Natural killer cell (primary cell): ENCODE data around the gene CHRD. TPM values are rescaled to one million over a fixed set of nuclear protein-coding genes. Genes with fewer than 3 reads are reported as not detected.

Source experiments
- ATAC-seq, 3 donors: fragments of 150-1000 bp in 2 of 3; fragments of 200-7000 bp in 1 of 3; cut with Tn5 transposase; 1 replicate in 1 of 3; 2 replicates in 2 of 3; pipeline ENCODE4 v1.10.0; 2021; ENCODE audit warnings: mild to moderate bottlenecking in 2 of 3, moderate library complexity in 2 of 3
- DNase-seq, 2 donors: peaks; one replicate each; pipeline versions ENCODE4 v3.0.0 to v3.0.0-alpha.2; 2013 to 2021; ENCODE audit warnings: mixed read lengths in 1 of 2
- H3K27ac ChIP-seq: one replicate; pipeline ENCODE4 v1.5.1; 2013; ENCODE audit warnings: mild to moderate bottlenecking, low read length
- H3K27me3 ChIP-seq: one replicate; pipeline ENCODE4 v1.6.1; 2013; ENCODE audit warnings: low read length; ENCODE audit not compliant: control insufficient read depth, insufficient read depth
- H3K36me3 ChIP-seq: one replicate; pipeline ENCODE4 v1.6.1; 2013; ENCODE audit warnings: low read length; ENCODE audit not compliant: control insufficient read depth, insufficient read depth
- H3K4me1 ChIP-seq: one replicate; pipeline ENCODE4 v1.6.1; 2013; ENCODE audit warnings: low read length; ENCODE audit not compliant: control insufficient read depth, insufficient read depth
- H3K4me3 ChIP-seq: one replicate; pipeline ENCODE4 v1.5.1; 2013; ENCODE audit warnings: low read length
- H3K9me3 ChIP-seq: one replicate; pipeline ENCODE4 v1.6.1; 2013; ENCODE audit warnings: low read length; ENCODE audit not compliant: control insufficient read depth, insufficient read depth
- H3K27ac Mint-ChIP-seq, 2 donors: one replicate each; pipeline ENCODE4 v1.8.0; 2022; ENCODE audit warnings: mild to moderate bottlenecking in 2 of 2, mixed read lengths in 2 of 2, moderate library complexity in 1 of 2
- H3K27me3 Mint-ChIP-seq, 2 donors: one replicate each; pipeline ENCODE4 v1.8.0; 2022; ENCODE audit warnings: low read depth in 2 of 2, mixed read lengths in 2 of 2
- H3K36me3 Mint-ChIP-seq: one replicate; pipeline ENCODE4 v1.8.0; 2022; ENCODE audit warnings: mixed read lengths
- H3K4me1 Mint-ChIP-seq, 2 donors: one replicate each; pipeline ENCODE4 v1.8.0; 2022; ENCODE audit warnings: mixed read lengths in 2 of 2
- H3K4me3 Mint-ChIP-seq: one replicate; pipeline ENCODE4 v1.8.0; 2022; ENCODE audit warnings: mild to moderate bottlenecking, moderate library complexity, mixed read lengths
- H3K9me3 Mint-ChIP-seq, 2 donors: one replicate each; pipeline ENCODE4 v1.8.0; 2022; ENCODE audit warnings: mixed read lengths in 2 of 2
- CTCF ChIP-seq: fragments of 200-600 bp; IDR thresholded peaks from one replicate; pipeline ENCODE4 v1.8.0; 2022; ENCODE audit warnings: antibody characterized with exemption
- WGBS: methylation state at CpG from one replicate; pipeline ENCODE4 v1.1.7; 2013; ENCODE audit warnings: missing lambda C conversion rate; ENCODE audit not compliant: insufficient coverage; 5-methylcytosine and 5-hydroxymethylcytosine counted together
- intact Hi-C: fragments of 100-400 bp; cut with micrococcal nuclease; formaldehyde crosslinking; loops from one replicate; pipeline ENCODE4 v1.14.2; 2022
- total RNA-seq, 4 donors: library from RNA; stranded (reverse); fragments of 120-200 nt in 1 of 4; gene quantifications; one replicate each; pipeline versions ENCODE4 v1.2.3 to v1.2.4, GENCODE V29; 2013 to 2022

The CHRD gene
- total RNA-seq, 3 donors from 2014 or later (not counting 1 experiment from before 2014, with no cell fraction given): 0.78 TPM; not detected in 2

GRCh38 chr3:184414418-184415202 is 34.8 kb downstream of the CHRD start:
- WGBS: 90% methylated on average over 16 of the region's 16 CpGs
- no peak for DNase-seq
- Mint-ChIP-seq H3K27me3 (peaks cover 0 to 7% of the 10 kb centered on the region in 2 donors), H3K4me1 (no peaks in the 10 kb centered on the region), H3K27ac (no peak overlapping the region), H3K4me3 (no peak overlapping the region), H3K9me3 (no peaks in the 10 kb centered on the region), H3K36me3 (no peaks in the 10 kb centered on the region)
- TF ChIP-seq CTCF: no peak
- Histone ChIP-seq H3K36me3 (no peaks in the 10 kb centered on the region), H3K27me3 (no peaks in the 10 kb centered on the region), H3K4me3 (no peak overlapping the region), H3K27ac (no peak overlapping the region), H3K4me1 (peaks cover 3% of the 10 kb centered on the region), H3K9me3 (no peaks in the 10 kb centered on the region)
- intact Hi-C loops: loop anchor here (10.0 kb wide), 1 partner anchor 130 kb away; no protein-coding TSS in a partner anchor
- ATAC-seq: no peak

GRCh38 chr3:184415203-184415490 is 35.3 kb downstream of the CHRD start:
- no peak for ATAC-seq

GRCh38 chr3:184417619-184418327 is 37.9 kb downstream of the CHRD start:
- Mint-ChIP-seq H3K27me3 (peaks cover under 1 to 8% of the 10 kb centered on the region in 2 donors), H3K27ac (no peak overlapping the region), H3K36me3 (no peaks in the 10 kb centered on the region), H3K4me3 (no peak overlapping the region), H3K9me3 (no peaks in the 10 kb centered on the region), H3K4me1 (no peaks in the 10 kb centered on the region)
- no peak overlapping the region for H3K27ac ChIP-seq
- peak; percentile 70 for TF ChIP-seq CTCF
- no peaks in the 10 kb centered on the region for H3K27me3 ChIP-seq
- H3K4me3 ChIP-seq: no peak overlapping the region
- DNase-seq (peak; percentile 30 to 84), ATAC-seq (peak; percentile 72 to 97 (median 90))
- H3K9me3 ChIP-seq: no peaks in the 10 kb centered on the region
- H3K36me3 ChIP-seq: no peaks in the 10 kb centered on the region
- WGBS: 27% methylated on average over 10 of the region's 14 CpGs
- intact Hi-C loops: loop anchor here (10.0 kb wide), 1 partner anchor 127 kb away; no protein-coding TSS in a partner anchor
- peaks cover 3% of the 10 kb centered on the region for H3K4me1 ChIP-seq

More at GRCh38 chr3:184415203-184415490, 35.3 kb downstream of the CHRD start:
- no peaks in the 10 kb centered on the region for H3K36me3 ChIP-seq
- H3K27ac ChIP-seq: no peak overlapping the region
- no peaks in the 10 kb centered on the region for H3K36me3 Mint-ChIP-seq
- intact Hi-C loops: loop anchor here (10.0 kb wide), 1 partner anchor 130 kb away; no protein-coding TSS in a partner anchor
- no peak for DNase-seq
- TF ChIP-seq CTCF: no peak
- H3K9me3 Mint-ChIP-seq: no peaks in the 10 kb centered on the region
- no peaks in the 10 kb centered on the region for H3K27me3 ChIP-seq
- peaks cover 5 to 7% of the 10 kb centered on the region in 2 donors for H3K27me3 Mint-ChIP-seq
- 96% methylated on average over 4 of the region's 4 CpGs for WGBS
- H3K4me3 ChIP-seq: no peak overlapping the region
- H3K4me3 Mint-ChIP-seq: no peak overlapping the region
- H3K9me3 ChIP-seq: no peaks in the 10 kb centered on the region
- H3K4me1 ChIP-seq: peaks cover 3% of the 10 kb centered on the region
- no peak overlapping the region for H3K27ac Mint-ChIP-seq
- no peaks in the 10 kb centered on the region for H3K4me1 Mint-ChIP-seq
